Neutrophil (primary cell): Measurements from ENCODE around the gene MID1IP1.
A peak's percentile ranks its signal among the peaks of the same experiment; 100 is the strongest.

ENCODE experiments used
- H3K27ac ChIP-seq: fragments of 200-600 bp; sonication (generic); 2 replicates; pipeline ENCODE4 v1.5.1; 2016; ENCODE audit warnings: mild to moderate bottlenecking, moderate library complexity
- H3K27me3 ChIP-seq: fragments of 200-600 bp; sonication (generic); 2 replicates; pipeline ENCODE4 v1.6.0; 2016; ENCODE audit warnings: mild to moderate bottlenecking
- H3K36me3 ChIP-seq: fragments of 200-600 bp; sonication (generic); 2 replicates; pipeline ENCODE4 v1.5.1; 2017
- H3K4me1 ChIP-seq, 2 experiments: fragments of 200-600 bp in 1 of 2; sonication (generic) in 1 of 2; 1 replicate in 1 of 2; 2 replicates in 1 of 2; pipeline versions ENCODE4 v1.5.1 to v1.6.1; 2013 to 2016; ENCODE audit warnings: low read depth in 1 of 2, low read length in 1 of 2, mild to moderate bottlenecking in 1 of 2, moderate library complexity in 1 of 2; ENCODE audit not compliant: control insufficient read depth in 1 of 2, insufficient read depth in 1 of 2
- H3K4me3 ChIP-seq, 2 experiments: fragments of 200-600 bp in 1 of 2; sonication (generic) in 1 of 2; 1 replicate in 1 of 2; 2 replicates in 1 of 2; pipeline ENCODE4 v1.5.1; 2013 to 2016; ENCODE audit warnings: low read depth in 1 of 2, low read length in 1 of 2, mild to moderate bottlenecking in 1 of 2, moderate library complexity in 1 of 2
- H3K9me3 ChIP-seq: fragments of 200-600 bp; sonication (generic); 2 replicates; pipeline ENCODE4 v1.5.1; 2016
- TF ChIP-seq, protein P1 (sequence below): fragments of 200-600 bp; sonication (generic); IDR thresholded peaks from 2 replicates; pipeline ENCODE4 v1.5.1; 2016; ENCODE audit warnings: antibody characterized with exemption

Gene MID1IP1

GRCh38 chrX:38803588-38804431 lies 2.6 kb downstream of the MID1IP1 start:
- peaks cover 6% of the 10 kb centered on the region for H3K36me3 ChIP-seq
- no peaks in the 10 kb centered on the region for H3K9me3 ChIP-seq
- peak overlapping the region; percentile 94 for H3K27ac ChIP-seq
- H3K4me3 ChIP-seq: peak overlapping the region; percentile 75 to 87
- H3K27me3 ChIP-seq: no peaks in the 10 kb centered on the region
- TF ChIP-seq, protein P1, sequence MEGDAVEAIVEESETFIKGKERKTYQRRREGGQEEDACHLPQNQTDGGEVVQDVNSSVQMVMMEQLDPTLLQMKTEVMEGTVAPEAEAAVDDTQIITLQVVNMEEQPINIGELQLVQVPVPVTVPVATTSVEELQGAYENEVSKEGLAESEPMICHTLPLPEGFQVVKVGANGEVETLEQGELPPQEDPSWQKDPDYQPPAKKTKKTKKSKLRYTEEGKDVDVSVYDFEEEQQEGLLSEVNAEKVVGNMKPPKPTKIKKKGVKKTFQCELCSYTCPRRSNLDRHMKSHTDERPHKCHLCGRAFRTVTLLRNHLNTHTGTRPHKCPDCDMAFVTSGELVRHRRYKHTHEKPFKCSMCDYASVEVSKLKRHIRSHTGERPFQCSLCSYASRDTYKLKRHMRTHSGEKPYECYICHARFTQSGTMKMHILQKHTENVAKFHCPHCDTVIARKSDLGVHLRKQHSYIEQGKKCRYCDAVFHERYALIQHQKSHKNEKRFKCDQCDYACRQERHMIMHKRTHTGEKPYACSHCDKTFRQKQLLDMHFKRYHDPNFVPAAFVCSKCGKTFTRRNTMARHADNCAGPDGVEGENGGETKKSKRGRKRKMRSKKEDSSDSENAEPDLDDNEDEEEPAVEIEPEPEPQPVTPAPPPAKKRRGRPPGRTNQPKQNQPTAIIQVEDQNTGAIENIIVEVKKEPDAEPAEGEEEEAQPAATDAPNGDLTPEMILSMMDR: peak; percentile 21
- H3K4me1 ChIP-seq: peaks cover 35 to 48% of the 10 kb centered on the region in 2 experiments

- Histone ChIP-seq H3K4me3 (peak overlapping the region; percentile 75 to 87), H3K4me1 (peaks cover 37 to 48% of the 10 kb centered on the region in 2 experiments), H3K36me3 (peaks cover 6% of the 10 kb centered on the region), H3K9me3 (no peaks in the 10 kb centered on the region), H3K27ac (peak overlapping the region; percentile 94), H3K27me3 (no peaks in the 10 kb centered on the region)
- TF ChIP-seq, protein P1: no peak
Observed at GRCh38 chrX:38804432-38804681, 3.1 kb downstream of the MID1IP1 start.

DNA sequence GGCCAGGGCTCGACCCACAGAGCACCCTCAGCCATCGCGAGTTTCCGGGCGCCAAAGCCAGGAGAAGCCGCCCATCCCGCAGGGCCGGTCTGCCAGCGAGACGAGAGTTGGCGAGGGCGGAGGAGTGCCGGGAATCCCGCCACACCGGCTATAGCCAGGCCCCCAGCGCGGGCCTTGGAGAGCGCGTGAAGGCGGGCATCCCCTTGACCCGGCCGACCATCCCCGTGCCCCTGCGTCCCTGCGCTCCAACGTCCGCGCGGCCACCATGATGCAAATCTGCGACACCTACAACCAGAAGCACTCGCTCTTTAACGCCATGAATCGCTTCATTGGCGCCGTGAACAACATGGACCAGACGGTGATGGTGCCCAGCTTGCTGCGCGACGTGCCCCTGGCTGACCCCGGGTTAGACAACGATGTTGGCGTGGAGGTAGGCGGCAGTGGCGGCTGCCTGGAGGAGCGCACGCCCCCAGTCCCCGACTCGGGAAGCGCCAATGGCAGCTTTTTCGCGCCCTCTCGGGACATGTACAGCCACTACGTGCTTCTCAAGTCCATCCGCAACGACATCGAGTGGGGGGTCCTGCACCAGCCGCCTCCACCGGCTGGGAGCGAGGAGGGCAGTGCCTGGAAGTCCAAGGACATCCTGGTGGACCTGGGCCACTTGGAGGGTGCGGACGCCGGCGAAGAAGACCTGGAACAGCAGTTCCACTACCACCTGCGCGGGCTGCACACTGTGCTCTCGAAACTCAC lies 3.6 kb downstream of the MID1IP1 start:
- TF ChIP-seq, protein P1: no peak
- H3K27me3 ChIP-seq: no peaks in the 10 kb centered on the region
- H3K4me1 ChIP-seq: peaks cover 37 to 48% of the 10 kb centered on the region in 2 experiments
- peaks cover 6% of the 10 kb centered on the region for H3K36me3 ChIP-seq
- peak overlapping the region; percentile 75 to 87 for H3K4me3 ChIP-seq
- H3K9me3 ChIP-seq: no peaks in the 10 kb centered on the region
- H3K27ac ChIP-seq: peak overlapping the region; percentile 94

GRCh38 chrX:38805432-38806389 lies 4.5 kb downstream of the MID1IP1 start:
- H3K9me3 ChIP-seq: no peaks in the 10 kb centered on the region
- peaks cover 37 to 47% of the 10 kb centered on the region in 2 experiments for H3K4me1 ChIP-seq
- peak overlapping the region; percentile 94 for H3K27ac ChIP-seq
- H3K27me3 ChIP-seq: no peaks in the 10 kb centered on the region
- H3K4me3 ChIP-seq: peak overlapping the region; percentile 75 to 87
- peaks cover 6% of the 10 kb centered on the region for H3K36me3 ChIP-seq
- TF ChIP-seq, protein P1: no peak
